GM12878 (cell line): Measurements from ENCODE around the gene F13A1. TPM values are rescaled to one million over a fixed set of nuclear protein-coding genes. Genes with fewer than 3 reads are reported as not detected.

Source experiments
- ATAC-seq: fragments of 200-7000 bp; cut with Tn5 transposase; 3 replicates; pipeline ENCODE4 v1.9.1; 2020; ENCODE audit warnings: mild to moderate bottlenecking, moderate library complexity
- BruUV-seq: library from RNA; stranded (reverse); fragments of 400-500 nt; replicated peaks from 2 replicates; lab custom pipeline; 2021; lab: Mats Ljungman, UMichigan
- CTCF ChIA-PET: fragments of 300-600 bp; sonication (Branson Sonifier 250); formaldehyde crosslinking; extraction: SDS; loops from one replicate; lab custom pipeline; 2021; ENCODE audit warnings: inconsistent platforms; lab: Yijun Ruan, JAX
- POLR2A ChIA-PET: fragments of 350-600 bp; formaldehyde crosslinking; extraction: SDS; loops from one replicate; lab custom pipeline; 2021; ENCODE audit warnings: inconsistent platforms; lab: Charles Lee
- RAD21 ChIA-PET: fragments of 300-600 bp; sonication (Branson Sonifier 250); formaldehyde crosslinking; loops from one replicate; lab custom pipeline; 2023; ENCODE audit warnings: antibody characterized with exemption; ENCODE audit not compliant: unreplicated experiment; lab: Charles Lee
- SMC1A ChIA-PET: fragments of 300-600 bp; sonication (Branson Sonifier 250); formaldehyde crosslinking; loops from one replicate; lab custom pipeline; 2023; ENCODE audit not compliant: unreplicated experiment, uncharacterized antibody; lab: Charles Lee
- DNase-seq: peaks from one replicate; pipeline ENCODE4 v3.0.0-alpha.2; 2011; ENCODE audit warnings: low read depth, low spot score
- FAIRE-seq: peaks from 3 replicates; lab custom pipeline; 2011; peaks lifted over from hg19 to GRCh38; lab: Jason Lieb, UNC
- H2AFZ ChIP-seq: 2 replicates; pipeline ENCODE4 v1.6.0; 2011; ENCODE audit warnings: low read depth, low read length, control low read depth; ENCODE audit not compliant: control insufficient read depth
- H3K27ac ChIP-seq: 2 replicates; pipeline ENCODE4 v1.5.1; 2011; ENCODE audit warnings: control low read depth; ENCODE audit not compliant: control insufficient read depth, insufficient read depth
- H3K27me3 ChIP-seq, 2 experiments: replicated peaks in 1 of 2; 2 replicates each; pipeline versions ENCODE4 v1.6.0 to v1.6.1; 2011; ENCODE audit warnings: low read length in 1 of 2; ENCODE audit not compliant: control insufficient read depth in 2 of 2, insufficient read depth in 2 of 2
- H3K36me3 ChIP-seq, 2 experiments: 2 replicates each; pipeline ENCODE4 v1.5.1; 2011; ENCODE audit warnings: low read length in 1 of 2; ENCODE audit not compliant: control insufficient read depth in 2 of 2, insufficient read depth in 2 of 2
- H3K4me1 ChIP-seq: 2 replicates; pipeline ENCODE4 v1.6.1; 2011; ENCODE audit warnings: mild to moderate bottlenecking, low read length, moderate library complexity, mixed read lengths; ENCODE audit not compliant: control insufficient read depth, insufficient read depth
- H3K4me2 ChIP-seq: 2 replicates; pipeline ENCODE4 v1.6.0; 2011; ENCODE audit warnings: control low read depth; ENCODE audit not compliant: control insufficient read depth, insufficient read depth
- H3K4me3 ChIP-seq: fragments of 200-600 bp; sonication (generic); 2 replicates; pipeline ENCODE4 v1.5.1; 2016
- H3K79me2 ChIP-seq: 2 replicates; pipeline ENCODE4 v1.6.0; 2011; ENCODE audit warnings: low read length; ENCODE audit not compliant: control insufficient read depth, insufficient read depth
- H3K9ac ChIP-seq: 2 replicates; pipeline ENCODE4 v1.8.0; 2011; ENCODE audit warnings: low read length, control low read depth, mixed read lengths; ENCODE audit not compliant: control insufficient read depth, insufficient read depth
- H3K9me3 ChIP-seq: replicated peaks from 3 replicates; pipeline ENCODE4 v1.5.1; 2011; ENCODE audit warnings: mild to moderate bottlenecking, low read length; ENCODE audit not compliant: control insufficient read depth, insufficient read depth
- H4K20me1 ChIP-seq: 2 replicates; pipeline ENCODE4 v1.6.0; 2011; ENCODE audit not compliant: control insufficient read depth, insufficient read depth
- CREB1 ChIP-seq: IDR thresholded peaks from 2 replicates; pipeline ENCODE4 v1.6.1; 2012; ENCODE audit warnings: low read depth, mild to moderate bottlenecking, inconsistent platforms
- PAX5 ChIP-seq: IDR thresholded peaks from 2 replicates; pipeline ENCODE4 v1.6.1; 2011; ENCODE audit warnings: low read depth, low read length, borderline replicate concordance
- ZZZ3 ChIP-seq: IDR thresholded peaks from 2 replicates; pipeline ENCODE4 v1.6.1; 2011; ENCODE audit warnings: low read depth; ENCODE audit not compliant: control insufficient read depth, insufficient read length
- WGBS: methylation state at CpG from one replicate; pipeline ENCODE4 v1.1.6; 2016; ENCODE audit warnings: low lambda C conversion rate; ENCODE audit not compliant: insufficient replicate concordance, insufficient coverage; ENCODE audit errors: missing lambda C conversion rate; 5-methylcytosine and 5-hydroxymethylcytosine counted together
- in situ Hi-C: fragments of 300-500 bp; cut with MboI; formaldehyde crosslinking; loops from 9 replicates; pipeline ENCODE4 v1.14.3; 2018; ENCODE audit warnings: mixed read lengths
- intact Hi-C: fragments of 100-400 bp; cut with micrococcal nuclease; formaldehyde crosslinking; loops from one replicate; pipeline ENCODE4 v1.14.2; 2022; ENCODE audit not compliant: unreplicated experiment
- polyA plus RNA-seq, 11 experiments: library from polyadenylated mRNA; depleted of rRNA in 4 of 11; unstranded in 6 of 11; stranded (reverse) in 5 of 11; fragments of >200 nt; fragmentation: Nextera tagmentation in 4 of 11; fragmentation: Illumina TruSeq in 1 of 11; extraction: Ambion mirVana in 4 of 11; extraction: Trizol in 1 of 11; gene quantifications; 1 replicate in 1 of 11; 2 replicates in 10 of 11; pipeline versions ENCODE4 v1.2.1 to v1.2.3, GENCODE V29; 2011 to 2016; ENCODE audit warnings: inconsistent platforms in 2 of 11, missing spikeins in 2 of 11, low read depth in 1 of 11
- total RNA-seq, 4 experiments: library from RNA; depleted of rRNA in 3 of 4; stranded (reverse); fragments of >200 nt in 3 of 4; fragmentation: Illumina TruSeq in 1 of 4; extraction: Trizol in 1 of 4; gene quantifications; 2 replicates each; pipeline versions ENCODE4 v1.2.1 to v1.2.3, GENCODE V29; 2013 to 2021

Gene F13A1
- total and polyA plus RNA-seq, 10 of the 15 experiments (the other 5 are each of a cell fraction or from before 2014, with no cell fraction given) = 0.48 to 1.8 (median 1.0) TPM

DNA sequence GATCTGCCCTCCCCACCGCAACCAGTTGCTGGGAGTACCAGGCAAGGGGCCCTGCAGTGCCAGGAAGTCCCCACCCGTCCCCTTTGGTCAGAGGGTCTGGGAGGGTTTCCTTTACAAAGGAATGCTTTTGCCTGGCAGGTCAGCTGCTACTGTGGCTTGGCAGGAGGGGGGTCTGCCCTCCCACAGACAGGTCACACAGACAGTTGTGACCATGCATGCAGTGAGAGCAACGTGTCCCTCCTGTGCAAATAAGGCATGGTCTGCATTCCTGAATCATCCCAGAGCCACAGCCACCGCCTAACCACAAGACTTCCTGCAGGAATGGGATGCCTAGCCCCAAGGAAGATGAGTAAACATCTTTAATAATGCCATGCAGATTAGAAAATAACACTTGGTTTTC lies 439 bp upstream of the F13A1 start:
- H3K4me3 ChIP-seq = 0 out of 2 replicates have a peak overlapping the region, but pooled peaks have one; percentile 60
- peak overlapping the region; percentile 76; the same call in 1 of the 2 replicates for H3K4me2 ChIP-seq
- no peak for DNase-seq
- no peaks in the 10 kb centered on the region for H4K20me1 ChIP-seq
- no peaks in the 10 kb centered on the region for H3K36me3 ChIP-seq
- in situ Hi-C loops (no loop called here), intact Hi-C loops (no loop called here)
- no peak for FAIRE-seq
- H3K9ac ChIP-seq = peak overlapping the region; percentile 60; the same call in 1 of the 2 replicates
- H3K9me3 ChIP-seq = no peaks in the 10 kb centered on the region
- H3K4me1 ChIP-seq = peaks cover 15% of the 10 kb centered on the region
- ChIA-PET RAD21 (interaction anchor here (1.2 to 1.7 kb wide), 6 partner anchors 70 to 266 kb away, joined by 3 to 8 read pairs (median 7); no protein-coding TSS in a partner anchor), CTCF (interaction anchor here (0.7 to 1.9 kb wide), 4 partner anchors 16 to 173 kb away, joined by 4 to 6 read pairs (median 5); no protein-coding TSS in a partner anchor), POLR2A (interaction anchor here (0.6 to 1.6 kb wide), 2 partner anchors 71 to 541 kb away, joined by 4 to 6 read pairs; no protein-coding TSS in a partner anchor), SMC1A (interaction anchor here (0.6 to 4.4 kb wide), 9 partner anchors 9 to 226 kb away, joined by 3 to 29 read pairs (median 3); no protein-coding TSS in a partner anchor)
- no peaks in the 10 kb centered on the region for H3K79me2 ChIP-seq
- 28% methylated on average over 4 of the region's 4 CpGs for WGBS
- no peak overlapping the region for H3K27ac ChIP-seq
- BruUV-seq = no TSS peak
- peaks cover 0 to 4% of the 10 kb centered on the region in 2 experiments; a peak in 2 of 4 replicates for H3K27me3 ChIP-seq
- H2AFZ ChIP-seq = no peak overlapping the region
- TF ChIP-seq CREB1 (no peak), PAX5 (no peak), ZZZ3 (no peak)
- no peak for ATAC-seq
